ENCODE data around the gene COQ5.

COQ5 gene, protein sequence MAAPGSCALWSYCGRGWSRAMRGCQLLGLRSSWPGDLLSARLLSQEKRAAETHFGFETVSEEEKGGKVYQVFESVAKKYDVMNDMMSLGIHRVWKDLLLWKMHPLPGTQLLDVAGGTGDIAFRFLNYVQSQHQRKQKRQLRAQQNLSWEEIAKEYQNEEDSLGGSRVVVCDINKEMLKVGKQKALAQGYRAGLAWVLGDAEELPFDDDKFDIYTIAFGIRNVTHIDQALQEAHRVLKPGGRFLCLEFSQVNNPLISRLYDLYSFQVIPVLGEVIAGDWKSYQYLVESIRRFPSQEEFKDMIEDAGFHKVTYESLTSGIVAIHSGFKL

DNA sequence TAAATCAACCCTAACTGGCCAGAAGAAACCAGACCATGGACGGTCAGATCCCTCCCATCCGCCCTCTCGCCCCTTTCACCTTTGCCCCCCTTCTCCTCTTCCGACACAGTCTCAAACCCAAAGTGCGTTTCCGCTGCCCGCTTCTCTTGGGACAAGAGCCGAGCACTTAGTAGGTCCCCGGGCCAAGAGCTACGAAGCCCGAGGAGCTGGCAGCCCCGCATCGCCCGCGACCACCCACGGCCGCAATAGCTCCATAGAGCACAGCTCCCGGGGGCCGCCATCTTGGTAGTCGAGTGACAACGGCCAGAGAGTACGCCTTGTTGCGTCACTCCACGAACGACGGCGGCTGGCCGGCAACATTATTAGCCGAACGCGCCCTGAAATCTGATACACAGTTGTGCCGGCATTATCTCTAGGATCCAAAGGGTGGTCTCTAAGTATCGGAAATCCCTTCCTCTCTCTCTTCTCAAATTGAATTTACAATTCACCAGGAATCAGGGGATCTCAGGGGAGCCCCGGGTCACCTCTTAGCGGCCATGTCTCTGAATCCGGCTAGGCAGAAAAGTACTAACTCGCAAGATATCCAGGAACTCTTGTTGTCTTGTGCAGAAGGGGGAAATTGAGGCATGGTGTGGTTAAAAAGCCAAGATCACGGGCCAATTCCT is at the start of gene COQ5:
TSS of gene COQ5 (minus strand) at position 298 of the 665 bp plus-strand sequence. CDS start at position 281, 17 bp downstream.
- Histone ChIP-seq H3K9me3 (ENCODE audit: control insufficient read depth, insufficient read depth, low read length) (no peaks in the 10 kb centered on the region), H3K9ac (ENCODE audit: low read depth, low read length) (peak within 1 kb of the TSS; percentile 87), H3K4me1 (ENCODE audit: insufficient read depth, low read length) (peaks cover 5% of the 10 kb centered on the region; the same call in 1 of the 2 replicates), H3K36me3 (ENCODE audit: insufficient read depth, low read length) (no peaks in the 10 kb centered on the region)

DNA sequence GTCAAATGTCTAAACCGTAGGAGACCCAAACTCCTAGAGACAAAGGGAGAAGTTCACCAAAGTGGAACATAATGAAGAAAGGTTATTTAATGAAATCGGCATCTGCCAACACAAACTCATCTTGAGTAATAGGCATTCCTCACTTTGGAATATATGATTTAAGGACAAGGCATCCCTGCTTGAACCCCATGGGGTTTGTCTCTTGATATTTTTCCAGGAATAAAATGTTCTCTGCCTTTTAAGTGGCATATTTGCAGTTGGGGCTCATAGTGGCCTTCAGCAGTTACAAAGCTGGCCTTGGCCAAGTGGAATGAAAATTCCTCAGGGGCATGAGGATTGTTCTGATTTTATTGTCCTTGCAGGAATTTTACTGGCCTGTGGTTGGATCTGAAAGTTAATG is 45.1 kb upstream of the COQ5 start:
- H3K4me1 ChIP-seq (ENCODE audit: insufficient read depth, low read length): no peaks in the 10 kb centered on the region
- H3K9ac ChIP-seq (ENCODE audit: low read depth, low read length): no peak overlapping the region
- H3K9me3 ChIP-seq (ENCODE audit: control insufficient read depth, insufficient read depth, low read length): no peaks in the 10 kb centered on the region
- peaks cover 39% of the 10 kb centered on the region for H3K36me3 ChIP-seq (ENCODE audit: insufficient read depth, low read length)

DNA sequence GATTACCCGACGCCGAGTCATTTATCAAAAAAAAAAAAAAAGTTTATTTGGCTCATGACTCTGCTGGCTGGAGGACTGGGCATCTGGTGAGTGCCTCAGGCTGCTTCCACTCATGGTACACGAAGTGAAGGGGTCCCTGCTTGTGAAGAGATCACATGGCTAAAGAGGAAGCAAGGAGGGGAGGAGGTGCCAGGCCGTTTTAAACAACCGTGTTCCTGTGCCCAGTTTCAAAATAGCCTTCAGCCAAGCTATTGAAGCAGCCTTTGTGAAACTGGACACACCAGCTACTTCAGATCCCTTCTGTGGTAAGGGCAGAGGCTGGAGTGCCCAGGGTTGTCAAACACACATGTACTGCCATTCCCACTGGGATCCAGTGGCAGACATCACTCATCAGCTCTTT is 44.6 kb upstream of the COQ5 start:
- Histone ChIP-seq H3K9ac (ENCODE audit: low read depth, low read length) (no peak overlapping the region), H3K4me1 (ENCODE audit: insufficient read depth, low read length) (no peaks in the 10 kb centered on the region), H3K36me3 (ENCODE audit: insufficient read depth, low read length) (peaks cover 40% of the 10 kb centered on the region), H3K9me3 (ENCODE audit: control insufficient read depth, insufficient read depth, low read length) (no peaks in the 10 kb centered on the region)

DNA sequence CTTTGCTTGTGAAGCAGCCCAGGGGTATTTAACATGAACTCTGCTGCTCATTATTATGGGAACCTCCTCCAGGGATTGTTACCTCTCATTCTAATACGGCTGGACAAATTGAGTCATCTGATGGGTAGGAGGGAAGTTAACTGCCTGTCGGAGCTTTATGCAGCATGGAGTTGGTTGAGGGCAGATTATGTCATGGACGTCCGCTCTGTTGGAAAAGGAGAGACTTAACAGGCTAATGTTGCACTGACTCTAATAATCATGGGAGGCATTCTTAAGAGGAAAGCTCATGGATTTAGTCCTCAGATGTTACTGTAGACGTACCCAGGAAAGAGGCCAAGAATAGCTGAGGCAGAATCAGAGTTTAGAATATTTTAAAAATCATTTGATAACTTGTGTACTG is 42.3 kb upstream of the COQ5 start:
- Histone ChIP-seq H3K9me3 (ENCODE audit: control insufficient read depth, insufficient read depth, low read length) (no peaks in the 10 kb centered on the region), H3K36me3 (ENCODE audit: insufficient read depth, low read length) (peaks cover 34% of the 10 kb centered on the region), H3K9ac (ENCODE audit: low read depth, low read length) (no peak overlapping the region), H3K4me1 (ENCODE audit: insufficient read depth, low read length) (no peaks in the 10 kb centered on the region)

DNA sequence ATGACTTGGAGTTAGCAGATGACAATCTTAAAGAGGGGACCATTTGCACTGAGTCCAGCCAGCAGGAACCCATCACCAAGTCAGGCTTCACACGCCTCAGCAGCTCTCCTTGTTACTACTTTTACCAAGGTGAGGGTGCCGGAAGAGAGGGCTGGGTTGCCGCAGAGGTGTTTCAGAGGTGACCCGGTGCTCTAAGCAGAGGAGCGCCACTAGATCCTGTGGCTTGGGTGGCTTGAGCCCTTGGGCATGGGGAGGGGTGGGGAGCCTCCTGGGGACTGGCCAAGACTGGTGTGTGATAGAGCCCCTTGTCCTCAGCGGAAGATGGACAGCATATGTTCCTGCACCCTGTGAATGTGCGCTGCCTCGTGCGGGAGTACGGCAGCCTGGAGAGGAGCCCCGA is 34.5 kb upstream of the COQ5 start:
- H3K9me3 ChIP-seq (ENCODE audit: control insufficient read depth, insufficient read depth, low read length): no peaks in the 10 kb centered on the region
- H3K4me1 ChIP-seq (ENCODE audit: insufficient read depth, low read length): no peaks in the 10 kb centered on the region
- no peak overlapping the region for H3K9ac ChIP-seq (ENCODE audit: low read depth, low read length)
- peaks cover 48% of the 10 kb centered on the region for H3K36me3 ChIP-seq (ENCODE audit: insufficient read depth, low read length)

DNA sequence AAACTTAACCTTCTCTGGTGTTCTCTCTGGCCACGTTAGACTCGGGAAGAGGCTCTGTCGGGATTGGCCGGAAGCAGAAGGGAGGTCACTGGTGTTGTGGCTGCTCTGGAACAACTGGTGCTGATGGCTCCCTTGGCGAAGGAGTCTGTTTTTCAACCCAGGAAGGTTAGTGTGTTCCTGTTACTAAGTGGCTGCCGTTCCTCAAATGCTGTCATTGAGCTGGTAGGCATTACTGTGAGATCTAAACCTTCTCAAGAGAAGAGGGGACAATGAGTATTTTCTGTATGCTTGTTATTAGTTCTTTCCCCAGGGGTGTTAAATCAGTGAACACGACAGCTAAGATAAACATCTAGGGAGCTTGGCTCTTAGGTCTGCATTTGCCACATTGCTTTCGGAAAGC is 33.9 kb upstream of the COQ5 start:
- Histone ChIP-seq H3K9me3 (ENCODE audit: control insufficient read depth, insufficient read depth, low read length) (no peaks in the 10 kb centered on the region), H3K4me1 (ENCODE audit: insufficient read depth, low read length) (no peaks in the 10 kb centered on the region), H3K9ac (ENCODE audit: low read depth, low read length) (no peak overlapping the region), H3K36me3 (ENCODE audit: insufficient read depth, low read length) (peaks cover 48% of the 10 kb centered on the region)

DNA sequence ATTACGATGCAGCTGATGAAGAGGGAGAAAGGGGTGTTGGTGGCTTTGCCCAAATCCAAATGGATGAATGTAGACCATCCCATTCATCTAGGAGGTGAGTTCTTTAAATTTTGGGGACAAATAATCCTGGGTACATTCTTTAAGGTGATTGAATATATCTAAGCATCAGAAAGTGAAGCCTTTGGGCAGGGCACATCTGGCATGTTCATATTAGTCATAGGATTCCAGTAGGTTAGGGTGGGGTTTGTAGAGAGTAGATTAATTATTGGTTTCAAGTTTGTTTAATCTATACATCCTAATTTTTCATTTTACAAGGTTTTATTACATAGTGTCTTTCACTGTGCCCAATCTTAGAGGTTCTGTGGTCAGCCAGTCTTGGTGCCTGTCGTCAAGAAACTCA is 28.6 kb upstream of the COQ5 start:
- Histone ChIP-seq H3K9me3 (ENCODE audit: control insufficient read depth, insufficient read depth, low read length) (no peaks in the 10 kb centered on the region), H3K9ac (ENCODE audit: low read depth, low read length) (no peak overlapping the region), H3K36me3 (ENCODE audit: insufficient read depth, low read length) (peaks cover 27% of the 10 kb centered on the region), H3K4me1 (ENCODE audit: insufficient read depth, low read length) (no peaks in the 10 kb centered on the region)

DNA sequence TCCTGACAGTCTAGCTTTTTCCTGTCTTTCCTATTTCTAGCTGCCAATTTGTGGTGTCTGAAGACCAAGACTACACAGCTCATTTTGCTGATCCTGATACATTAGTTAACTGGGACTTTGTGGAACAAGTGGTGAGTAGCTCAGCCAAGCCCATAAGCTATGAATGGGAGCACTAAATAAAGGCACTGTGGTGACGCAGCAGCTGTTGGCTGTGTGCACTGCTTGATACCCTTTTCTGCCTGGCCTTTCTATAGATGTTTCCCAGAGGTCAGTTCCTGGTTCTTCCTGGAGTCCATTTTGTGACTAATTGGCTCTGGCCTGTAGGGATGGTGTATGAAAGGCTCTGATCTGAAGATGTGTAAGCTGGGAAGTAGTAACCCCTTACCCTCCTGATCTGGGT is 25.7 kb upstream of the COQ5 start:
- no peaks in the 10 kb centered on the region for H3K4me1 ChIP-seq (ENCODE audit: insufficient read depth, low read length)
- H3K36me3 ChIP-seq (ENCODE audit: insufficient read depth, low read length): peaks cover 18% of the 10 kb centered on the region
- H3K9ac ChIP-seq (ENCODE audit: low read depth, low read length): no peak overlapping the region
- H3K9me3 ChIP-seq (ENCODE audit: control insufficient read depth, insufficient read depth, low read length): no peaks in the 10 kb centered on the region

DNA sequence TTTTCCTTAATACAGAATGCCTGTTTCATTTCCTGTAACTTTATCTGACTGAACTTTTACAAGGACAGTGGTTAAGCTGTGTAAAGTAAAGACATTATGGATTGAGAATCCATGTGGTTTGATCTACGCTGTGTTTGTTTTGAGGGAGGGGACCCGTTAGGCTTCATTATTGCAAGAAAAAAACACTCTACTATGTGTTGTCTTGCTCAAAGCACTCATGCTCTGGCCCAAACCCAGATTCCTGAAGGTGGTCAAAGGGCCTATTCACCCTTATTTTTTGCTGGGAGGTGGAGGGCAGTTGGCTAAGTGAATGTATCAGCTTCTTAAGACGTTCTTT is 17.1 kb upstream of the COQ5 start:
- Histone ChIP-seq H3K9ac (ENCODE audit: low read depth, low read length) (no peak overlapping the region), H3K36me3 (ENCODE audit: insufficient read depth, low read length) (peaks cover 21% of the 10 kb centered on the region), H3K4me1 (ENCODE audit: insufficient read depth, low read length) (no peaks in the 10 kb centered on the region), H3K9me3 (ENCODE audit: control insufficient read depth, insufficient read depth, low read length) (no peaks in the 10 kb centered on the region)

DNA sequence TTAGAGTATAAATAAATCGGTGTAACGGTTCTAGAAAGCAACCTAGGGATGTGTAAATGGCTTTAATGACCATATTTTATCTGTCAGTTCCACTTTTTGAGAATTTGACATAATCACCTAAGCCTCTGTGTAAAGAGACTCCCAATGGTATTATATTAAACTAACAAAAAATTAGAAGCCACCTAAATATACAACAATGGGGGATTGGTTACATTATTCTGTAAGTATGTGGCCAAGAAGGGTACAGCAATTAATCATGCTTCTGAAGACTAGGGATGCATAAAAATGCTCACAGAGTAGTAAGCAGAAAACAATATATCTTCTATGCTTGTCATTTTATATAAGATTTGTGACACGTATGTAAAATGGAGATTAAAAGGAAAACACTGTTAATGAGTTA is 15.7 kb upstream of the COQ5 start:
- Histone ChIP-seq H3K9me3 (ENCODE audit: control insufficient read depth, insufficient read depth, low read length) (no peaks in the 10 kb centered on the region), H3K9ac (ENCODE audit: low read depth, low read length) (no peak overlapping the region), H3K36me3 (ENCODE audit: insufficient read depth, low read length) (peaks cover 21% of the 10 kb centered on the region), H3K4me1 (ENCODE audit: insufficient read depth, low read length) (no peaks in the 10 kb centered on the region)

DNA sequence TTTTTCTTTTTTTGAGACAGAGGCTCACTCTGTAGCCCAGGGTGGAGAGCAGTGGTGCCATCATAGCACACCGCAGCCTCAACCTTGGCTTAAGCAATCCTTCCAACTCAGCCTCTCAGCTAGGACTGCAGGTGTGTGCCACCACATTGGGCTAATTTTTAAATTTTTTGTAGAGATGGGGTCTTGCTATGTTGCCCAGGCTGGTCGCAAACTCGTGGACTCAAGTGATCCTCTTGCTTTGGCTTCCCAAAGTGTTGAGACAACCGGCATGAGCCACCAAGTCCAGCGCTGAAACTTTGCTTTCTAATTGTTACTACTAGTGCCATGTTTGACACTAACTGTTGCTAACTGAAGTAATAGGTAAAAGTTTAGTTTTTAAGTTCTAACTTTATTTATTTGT is 13.2 kb upstream of the COQ5 start:
- Histone ChIP-seq H3K9ac (ENCODE audit: low read depth, low read length) (no peak overlapping the region), H3K4me1 (ENCODE audit: insufficient read depth, low read length) (peaks cover 12% of the 10 kb centered on the region), H3K36me3 (ENCODE audit: insufficient read depth, low read length) (peaks cover 4% of the 10 kb centered on the region), H3K9me3 (ENCODE audit: control insufficient read depth, insufficient read depth, low read length) (no peaks in the 10 kb centered on the region)

DNA sequence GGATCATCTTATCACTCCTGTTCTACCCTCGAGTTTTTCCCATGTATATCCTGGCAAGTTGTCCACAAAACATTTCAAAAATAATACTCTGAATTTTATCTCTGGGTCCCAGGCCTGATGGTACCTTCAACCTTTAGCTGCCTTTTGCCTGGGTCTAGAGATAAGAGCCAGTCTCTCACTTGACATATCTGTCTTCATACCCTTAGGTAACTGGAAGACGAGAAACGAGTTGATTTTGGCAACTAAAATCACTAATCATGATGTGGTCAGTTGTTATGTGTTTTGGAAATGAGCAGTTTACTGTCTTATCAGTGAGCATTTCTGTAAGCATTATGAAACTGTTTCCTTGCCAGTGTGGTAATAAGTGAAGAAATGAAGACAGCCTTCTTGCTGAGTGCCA is 11.5 kb upstream of the COQ5 start:
- Histone ChIP-seq H3K9ac (ENCODE audit: low read depth, low read length) (no peak overlapping the region), H3K4me1 (ENCODE audit: insufficient read depth, low read length) (peaks cover 25% of the 10 kb centered on the region), H3K36me3 (ENCODE audit: insufficient read depth, low read length) (no peaks in the 10 kb centered on the region; the same call in none of the 2 replicates), H3K9me3 (ENCODE audit: control insufficient read depth, insufficient read depth, low read length) (no peaks in the 10 kb centered on the region)

DNA sequence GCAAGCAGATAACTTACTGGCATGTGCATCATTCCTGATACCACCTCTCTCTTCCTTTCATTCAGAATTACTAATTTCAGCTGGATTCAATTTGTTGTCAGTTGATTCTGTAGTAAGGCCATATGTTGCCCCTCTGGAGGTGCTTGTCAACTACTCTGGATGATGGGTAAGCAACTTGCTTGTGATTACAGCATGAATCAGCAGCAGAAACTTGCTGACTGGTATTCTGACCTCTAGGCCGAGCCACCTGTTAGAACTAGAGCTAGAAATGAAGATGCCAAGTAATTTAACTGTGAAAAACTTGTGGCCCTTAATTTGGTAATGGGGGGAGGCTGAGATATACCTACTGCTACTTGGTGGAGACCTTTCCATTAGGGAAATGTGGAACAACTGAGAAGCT is 10.3 kb upstream of the COQ5 start:
- H3K4me1 ChIP-seq (ENCODE audit: insufficient read depth, low read length): peaks cover 25% of the 10 kb centered on the region
- H3K36me3 ChIP-seq (ENCODE audit: insufficient read depth, low read length): no peaks in the 10 kb centered on the region; the same call in none of the 2 replicates
- no peak overlapping the region for H3K9ac ChIP-seq (ENCODE audit: low read depth, low read length)
- H3K9me3 ChIP-seq (ENCODE audit: control insufficient read depth, insufficient read depth, low read length): no peaks in the 10 kb centered on the region

DNA sequence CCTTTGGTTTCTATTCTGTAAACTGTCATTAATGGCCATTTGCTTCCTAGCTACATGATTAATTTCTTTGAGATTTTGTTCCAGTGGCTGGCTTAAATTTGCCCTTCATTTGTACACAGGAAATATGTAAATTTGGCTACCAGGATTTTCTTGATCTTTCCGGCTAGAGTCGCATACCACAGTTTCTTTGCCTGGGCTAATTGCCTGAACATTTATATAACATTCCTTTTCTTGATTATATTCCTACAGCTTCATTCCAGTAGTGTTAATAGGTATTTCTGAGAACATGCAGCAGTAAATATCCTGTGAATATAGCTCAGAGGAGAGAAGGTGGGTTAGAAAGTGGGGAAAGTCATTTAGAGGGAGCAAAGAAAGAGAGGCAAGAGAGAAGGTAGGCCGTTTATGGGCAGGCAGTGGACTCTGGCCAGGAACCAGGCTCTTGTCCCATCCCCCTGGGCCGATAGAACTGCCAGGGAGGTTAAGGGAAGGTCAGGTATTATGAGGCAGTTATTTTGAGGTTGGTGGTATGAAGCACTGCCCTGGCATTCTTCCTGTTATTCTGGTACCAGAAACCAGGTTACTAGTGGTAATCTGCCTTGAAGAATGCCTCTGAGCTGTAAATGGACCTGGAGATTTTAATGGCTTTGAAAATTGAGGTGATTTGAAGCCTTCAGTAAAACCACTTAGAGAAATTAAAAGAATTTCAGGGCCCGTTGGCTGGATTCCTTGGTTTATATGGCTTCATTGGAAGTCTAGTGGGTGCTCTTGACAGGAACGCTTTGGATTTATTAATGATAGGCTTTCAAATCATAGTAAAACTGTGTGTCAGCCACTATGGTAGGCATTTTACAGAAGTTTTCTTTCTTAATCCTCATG is 9.6 kb upstream of the COQ5 start:
- H3K9me3 ChIP-seq (ENCODE audit: control insufficient read depth, insufficient read depth, low read length): no peaks in the 10 kb centered on the region
- H3K4me1 ChIP-seq (ENCODE audit: insufficient read depth, low read length): peaks cover 25% of the 10 kb centered on the region
- no peaks in the 10 kb centered on the region; the same call in 1 of the 2 replicates for H3K36me3 ChIP-seq (ENCODE audit: insufficient read depth, low read length)
- no peak overlapping the region for H3K9ac ChIP-seq (ENCODE audit: low read depth, low read length)
